ENCODE data around the gene RNF183.
"Not testable (repeated sequence)": the region's sequence is repeated elsewhere in the genome, so short reads cannot be mapped to it uniquely, and the experiment has no call there.

RNF183 gene

GRCh38 chr9:113250807-113251206, 52.4 kb downstream of the RNF183 start:
- Histone ChIP-seq H3K27ac (no peak overlapping the region), H3K36me3 (no peaks in the 10 kb centered on the region), H3K4me1 (ENCODE audit: control insufficient read depth in 1 of 2, insufficient read depth in 1 of 2, low read depth in 1 of 2, low read length in 1 of 2) (peaks cover 12 to 18% of the 10 kb centered on the region in 2 experiments), H3K27me3 (no peaks in the 10 kb centered on the region), H3K4me3 (ENCODE audit: low read depth in 1 of 2, low read length in 1 of 2) (no peak overlapping the region), H3K9me3 (no peaks in the 10 kb centered on the region)
- TF ChIP-seq, protein P1, sequence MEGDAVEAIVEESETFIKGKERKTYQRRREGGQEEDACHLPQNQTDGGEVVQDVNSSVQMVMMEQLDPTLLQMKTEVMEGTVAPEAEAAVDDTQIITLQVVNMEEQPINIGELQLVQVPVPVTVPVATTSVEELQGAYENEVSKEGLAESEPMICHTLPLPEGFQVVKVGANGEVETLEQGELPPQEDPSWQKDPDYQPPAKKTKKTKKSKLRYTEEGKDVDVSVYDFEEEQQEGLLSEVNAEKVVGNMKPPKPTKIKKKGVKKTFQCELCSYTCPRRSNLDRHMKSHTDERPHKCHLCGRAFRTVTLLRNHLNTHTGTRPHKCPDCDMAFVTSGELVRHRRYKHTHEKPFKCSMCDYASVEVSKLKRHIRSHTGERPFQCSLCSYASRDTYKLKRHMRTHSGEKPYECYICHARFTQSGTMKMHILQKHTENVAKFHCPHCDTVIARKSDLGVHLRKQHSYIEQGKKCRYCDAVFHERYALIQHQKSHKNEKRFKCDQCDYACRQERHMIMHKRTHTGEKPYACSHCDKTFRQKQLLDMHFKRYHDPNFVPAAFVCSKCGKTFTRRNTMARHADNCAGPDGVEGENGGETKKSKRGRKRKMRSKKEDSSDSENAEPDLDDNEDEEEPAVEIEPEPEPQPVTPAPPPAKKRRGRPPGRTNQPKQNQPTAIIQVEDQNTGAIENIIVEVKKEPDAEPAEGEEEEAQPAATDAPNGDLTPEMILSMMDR (IDR thresholded peaks at IDR 0.05) = no peak

DNA sequence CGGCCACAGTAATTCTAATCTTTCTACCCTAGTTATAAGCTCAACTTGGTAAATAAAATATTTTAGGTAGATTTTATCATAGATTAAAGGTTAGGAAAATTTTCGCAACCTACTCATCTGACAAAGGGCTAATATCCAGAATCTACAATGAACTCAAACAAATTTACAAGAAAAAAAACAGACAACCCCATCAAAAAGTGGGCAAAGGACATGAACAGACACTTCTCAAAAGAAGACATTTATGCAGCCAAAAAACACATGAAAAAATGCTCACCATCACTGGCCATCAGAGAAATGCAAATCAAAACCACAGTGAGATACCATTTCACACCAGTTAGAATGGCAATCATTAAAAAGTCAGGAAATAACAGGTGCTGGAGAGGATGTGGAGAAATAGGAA, 53.5 kb downstream of the RNF183 start:
- H3K9me3 ChIP-seq; H3K27me3 ChIP-seq; H3K27ac ChIP-seq; H3K36me3 ChIP-seq; H3K4me1 ChIP-seq (ENCODE audit: control insufficient read depth in 1 of 2, insufficient read depth in 1 of 2, low read depth in 1 of 2, low read length in 1 of 2); H3K4me3 ChIP-seq (ENCODE audit: low read depth in 1 of 2, low read length in 1 of 2): not testable (repeated sequence)

DNA sequence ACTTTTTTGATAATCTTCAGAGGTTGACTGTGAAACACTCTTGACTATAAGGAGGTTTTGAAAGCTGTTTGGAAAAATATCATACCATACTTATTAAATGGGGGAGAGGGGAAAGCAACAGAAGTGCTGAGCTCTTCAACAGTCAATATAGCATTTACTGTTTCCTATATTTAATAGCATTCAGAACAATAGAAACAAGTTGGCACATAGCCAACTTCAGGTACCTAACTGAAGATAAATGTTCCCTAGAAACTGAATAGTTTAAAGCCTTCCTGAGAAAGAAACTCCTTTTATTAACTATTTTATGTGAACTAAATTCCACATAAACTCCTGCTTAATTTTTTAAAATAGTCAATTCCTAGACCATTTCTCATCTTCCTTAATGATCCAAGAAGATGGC, 55.5 kb downstream of the RNF183 start:
- no peak overlapping the region for H3K4me3 ChIP-seq (ENCODE audit: low read depth in 1 of 2, low read length in 1 of 2)
- H3K36me3 ChIP-seq = no peaks in the 10 kb centered on the region
- H3K27me3 ChIP-seq = no peaks in the 10 kb centered on the region
- no peaks in the 10 kb centered on the region for H3K9me3 ChIP-seq
- no peaks in the 10 kb centered on the region for H3K4me1 ChIP-seq (ENCODE audit: control insufficient read depth in 1 of 2, insufficient read depth in 1 of 2, low read depth in 1 of 2, low read length in 1 of 2)
- TF ChIP-seq, protein P1 (IDR thresholded peaks at IDR 0.05) = no peak
- no peak overlapping the region for H3K27ac ChIP-seq
